GM12864 (cell line): ENCODE results near the gene HADH.
"Not testable (repeated sequence)": the region's sequence is repeated elsewhere in the genome, so short reads cannot be mapped to it uniquely, and the experiment has no call there.

Source experiments
- DNase-seq: peaks from one replicate; pipeline ENCODE4 v3.0.0-alpha.2; 2011; ENCODE audit warnings: low read depth
- H3K4me3 ChIP-seq: 2 replicates; pipeline ENCODE4 v1.5.1; 2011; ENCODE audit warnings: mild to moderate bottlenecking, low read depth, low read length, control low read depth
- TF ChIP-seq, protein P1 (sequence below): IDR thresholded peaks from 2 replicates; pipeline ENCODE4 v1.5.1; 2011; ENCODE audit warnings: low read depth, mild to moderate bottlenecking, moderate library complexity, low read length, control low read depth, inconsistent platforms; ENCODE audit errors: missing control alignments

The HADH gene

DNA sequence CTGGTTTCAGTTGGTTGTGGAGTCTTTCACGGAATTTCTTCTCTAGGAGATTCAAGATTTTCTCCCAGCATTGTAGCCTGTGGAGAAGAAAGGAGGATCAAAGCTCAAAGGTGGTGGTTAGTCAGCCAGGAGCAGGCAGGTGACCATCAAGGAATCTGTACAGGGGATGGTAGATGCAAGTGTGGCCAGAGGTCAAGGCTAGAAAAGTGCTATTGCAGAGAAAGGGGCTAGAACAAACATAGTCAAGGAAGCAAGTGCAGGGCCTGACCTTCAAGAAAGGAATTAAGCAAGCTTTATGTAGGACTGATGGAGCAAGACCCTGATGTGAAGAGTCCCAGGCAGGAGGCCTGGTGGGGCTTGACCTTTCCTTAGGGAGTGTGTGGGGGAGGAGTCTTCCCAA is 16.1 kb downstream of the HADH start:
- DNase-seq = no peak
- TF ChIP-seq, protein P1, sequence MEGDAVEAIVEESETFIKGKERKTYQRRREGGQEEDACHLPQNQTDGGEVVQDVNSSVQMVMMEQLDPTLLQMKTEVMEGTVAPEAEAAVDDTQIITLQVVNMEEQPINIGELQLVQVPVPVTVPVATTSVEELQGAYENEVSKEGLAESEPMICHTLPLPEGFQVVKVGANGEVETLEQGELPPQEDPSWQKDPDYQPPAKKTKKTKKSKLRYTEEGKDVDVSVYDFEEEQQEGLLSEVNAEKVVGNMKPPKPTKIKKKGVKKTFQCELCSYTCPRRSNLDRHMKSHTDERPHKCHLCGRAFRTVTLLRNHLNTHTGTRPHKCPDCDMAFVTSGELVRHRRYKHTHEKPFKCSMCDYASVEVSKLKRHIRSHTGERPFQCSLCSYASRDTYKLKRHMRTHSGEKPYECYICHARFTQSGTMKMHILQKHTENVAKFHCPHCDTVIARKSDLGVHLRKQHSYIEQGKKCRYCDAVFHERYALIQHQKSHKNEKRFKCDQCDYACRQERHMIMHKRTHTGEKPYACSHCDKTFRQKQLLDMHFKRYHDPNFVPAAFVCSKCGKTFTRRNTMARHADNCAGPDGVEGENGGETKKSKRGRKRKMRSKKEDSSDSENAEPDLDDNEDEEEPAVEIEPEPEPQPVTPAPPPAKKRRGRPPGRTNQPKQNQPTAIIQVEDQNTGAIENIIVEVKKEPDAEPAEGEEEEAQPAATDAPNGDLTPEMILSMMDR = no peak
- H3K4me3 ChIP-seq = no peak overlapping the region

DNA sequence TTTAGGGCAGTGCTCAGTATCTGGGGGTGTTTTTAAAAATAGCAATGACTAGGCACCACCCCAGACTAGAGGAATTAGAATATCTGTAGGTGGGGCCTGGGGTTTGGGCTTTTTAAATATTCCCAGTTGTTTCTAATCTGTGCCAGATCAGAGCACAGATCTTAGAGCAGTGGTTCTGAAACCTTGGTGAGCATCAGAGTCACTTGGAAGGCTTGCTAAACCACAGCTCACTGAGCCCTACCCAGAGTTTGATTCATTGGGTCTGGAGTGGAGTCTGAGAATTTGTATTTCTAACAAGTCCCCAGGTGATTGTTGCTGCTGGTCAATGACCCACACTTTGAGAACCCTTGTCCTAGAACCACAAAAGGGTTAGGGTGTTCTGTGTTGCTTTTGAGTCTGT is 16.7 kb downstream of the HADH start:
- H3K4me3 ChIP-seq = no peak overlapping the region
- no peak for DNase-seq
- TF ChIP-seq, protein P1 = no peak

DNA sequence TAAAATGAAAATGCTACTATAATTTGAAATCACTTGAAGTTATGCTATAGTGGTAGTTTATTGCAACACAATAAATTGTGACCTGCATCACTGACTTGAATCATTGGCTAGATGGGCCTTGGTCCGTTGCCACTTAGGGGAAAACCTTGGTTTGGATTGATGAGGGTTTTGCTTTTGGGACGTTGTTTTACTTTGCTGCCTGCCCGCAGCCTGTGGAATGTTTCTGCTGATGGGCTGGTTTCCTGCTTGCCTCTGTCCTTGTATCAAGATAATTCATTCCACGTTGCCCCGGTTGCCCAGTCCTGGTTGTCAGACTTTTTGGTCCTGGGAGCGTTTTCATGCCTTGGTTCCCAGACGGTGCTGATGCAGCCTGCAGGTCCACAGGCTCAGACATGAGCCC is 18.3 kb downstream of the HADH start:
- DNase-seq = no peak
- TF ChIP-seq, protein P1 = no peak
- no peak overlapping the region for H3K4me3 ChIP-seq

DNA sequence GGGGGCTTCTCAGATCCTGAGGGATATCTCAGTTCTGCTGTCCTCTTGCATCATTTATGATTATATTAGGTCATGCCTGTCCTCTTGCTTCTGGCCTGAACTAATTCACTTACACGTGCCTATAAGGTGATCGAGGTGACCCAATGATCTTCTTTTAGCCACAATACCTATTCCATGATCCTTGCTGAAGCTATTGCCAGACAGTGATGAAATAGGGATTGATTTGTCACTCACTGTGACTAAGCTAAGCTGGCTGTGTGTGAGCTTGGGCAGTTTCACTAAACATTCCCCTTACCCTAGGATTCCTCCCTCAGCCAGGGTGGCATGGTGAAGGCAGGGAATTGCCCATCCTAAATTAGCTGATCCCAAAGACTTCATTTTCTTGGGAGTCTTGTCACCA is 19.0 kb downstream of the HADH start:
- H3K4me3 ChIP-seq = no peak overlapping the region
- TF ChIP-seq, protein P1 = no peak
- no peak for DNase-seq

DNA sequence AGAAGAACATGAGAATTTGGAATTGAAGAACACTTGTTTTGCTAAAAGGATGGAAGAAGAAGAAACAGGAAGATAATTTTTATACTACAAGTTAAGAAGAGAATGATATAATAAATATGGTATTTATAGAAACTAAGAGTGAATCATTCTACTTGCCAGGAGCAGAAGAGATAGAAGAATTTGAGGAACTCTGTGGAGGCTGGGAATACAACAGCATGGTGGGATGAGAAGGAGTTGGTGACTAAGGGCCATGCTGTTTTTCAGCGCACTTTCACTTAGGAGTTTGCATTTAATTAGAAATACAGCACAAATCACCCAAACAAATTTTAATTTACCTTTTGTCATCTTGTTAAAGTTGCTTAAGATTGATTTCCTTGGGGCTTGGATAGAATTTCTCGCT is 20.5 kb downstream of the HADH start:
- H3K4me3 ChIP-seq = no peak overlapping the region
- TF ChIP-seq, protein P1 = no peak
- DNase-seq = no peak

DNA sequence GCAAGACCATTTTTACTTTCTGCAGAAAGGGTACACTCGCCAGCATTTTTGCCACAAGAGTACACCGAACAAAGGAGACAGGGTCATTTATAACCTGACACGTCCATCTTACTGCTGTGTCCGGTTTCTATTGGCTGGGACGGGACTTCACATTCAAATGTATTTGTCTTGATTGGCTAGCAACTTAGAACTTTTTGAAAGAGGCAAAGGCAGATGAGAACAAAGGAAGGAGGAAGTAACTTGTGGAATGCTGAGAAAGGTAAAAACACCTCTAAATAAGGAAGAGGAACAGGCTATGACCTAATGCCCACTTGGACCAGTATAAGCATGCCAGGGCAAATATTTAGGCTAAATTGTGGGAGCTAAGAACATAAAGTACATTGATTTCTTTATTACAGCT is 22.7 kb downstream of the HADH start:
- H3K4me3 ChIP-seq, DNase-seq: not testable (repeated sequence)

DNA sequence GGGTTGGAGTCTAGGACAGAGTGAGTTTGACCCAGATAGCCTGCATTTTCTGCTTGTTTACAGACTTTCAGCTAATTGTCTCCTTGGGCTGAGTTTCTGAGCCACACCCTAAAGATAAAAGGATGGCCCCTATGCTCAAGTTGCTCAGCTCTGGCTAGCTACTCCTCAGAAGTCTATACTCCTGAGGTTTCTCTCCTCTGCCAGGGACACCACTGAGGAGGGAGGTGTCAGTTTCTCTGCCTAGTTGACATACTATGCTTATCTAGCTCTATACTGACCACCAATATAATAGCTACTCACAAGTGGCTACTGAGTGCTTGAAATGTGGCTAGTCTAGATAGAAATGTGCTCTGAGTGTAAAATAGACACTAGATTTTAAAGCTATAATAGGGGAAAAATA is 23.6 kb downstream of the HADH start:
- H3K4me3 ChIP-seq = no peak overlapping the region
- no peak for DNase-seq
- TF ChIP-seq, protein P1 = no peak

DNA sequence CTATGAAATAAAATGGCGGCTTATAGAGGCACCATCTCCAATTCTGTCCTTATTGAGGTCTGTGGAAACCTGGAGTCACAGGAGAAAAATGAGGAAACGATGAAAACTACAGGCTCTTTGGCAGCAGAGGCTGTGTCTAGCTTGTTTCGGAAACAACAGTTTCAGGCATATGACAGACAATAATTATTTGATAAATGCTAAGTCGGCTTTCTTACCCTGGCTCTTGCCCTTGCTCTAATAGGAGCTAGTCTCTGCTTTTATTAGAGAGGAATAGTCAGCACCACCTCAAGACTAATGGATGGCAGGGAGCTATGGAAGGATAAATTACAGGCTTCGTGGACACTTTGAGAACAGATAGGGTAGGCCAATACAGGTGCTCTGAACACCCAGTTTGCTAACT is 24.3 kb downstream of the HADH start:
- no peak overlapping the region for H3K4me3 ChIP-seq
- TF ChIP-seq, protein P1 = no peak
- no peak for DNase-seq
